Vein endothelial cell (primary cell): ENCODE data around the gene CNNM1. TPM values are rescaled to one million over a fixed set of nuclear protein-coding genes. Genes with fewer than 3 reads are reported as not detected.

Source experiments
- total RNA-seq: library from RNA; depleted of rRNA; stranded (reverse); fragments of >200 nt; gene quantifications from 2 replicates; pipeline ENCODE4 v1.2.3, GENCODE V29; 2012

Gene CNNM1
- under 0.01 and 0.10 TPM in 2 replicates for total RNA-seq

DNA sequence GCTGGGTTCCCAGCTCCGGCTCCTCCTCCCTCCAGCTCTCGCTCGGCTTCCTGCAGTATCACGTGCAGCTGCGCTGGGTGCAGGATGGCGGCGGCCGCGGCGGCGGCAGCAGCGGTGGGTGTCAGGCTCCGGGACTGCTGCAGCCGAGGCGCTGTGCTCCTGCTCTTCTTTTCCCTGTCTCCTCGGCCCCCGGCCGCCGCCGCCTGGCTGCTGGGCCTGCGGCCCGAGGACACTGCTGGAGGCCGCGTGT is at the start of gene CNNM1:
Gene CNNM1, plus strand, starts transcription at position 53 of the 250 bp plus-strand sequence. Its CDS starts 32 bp downstream, at position 85.

DNA sequence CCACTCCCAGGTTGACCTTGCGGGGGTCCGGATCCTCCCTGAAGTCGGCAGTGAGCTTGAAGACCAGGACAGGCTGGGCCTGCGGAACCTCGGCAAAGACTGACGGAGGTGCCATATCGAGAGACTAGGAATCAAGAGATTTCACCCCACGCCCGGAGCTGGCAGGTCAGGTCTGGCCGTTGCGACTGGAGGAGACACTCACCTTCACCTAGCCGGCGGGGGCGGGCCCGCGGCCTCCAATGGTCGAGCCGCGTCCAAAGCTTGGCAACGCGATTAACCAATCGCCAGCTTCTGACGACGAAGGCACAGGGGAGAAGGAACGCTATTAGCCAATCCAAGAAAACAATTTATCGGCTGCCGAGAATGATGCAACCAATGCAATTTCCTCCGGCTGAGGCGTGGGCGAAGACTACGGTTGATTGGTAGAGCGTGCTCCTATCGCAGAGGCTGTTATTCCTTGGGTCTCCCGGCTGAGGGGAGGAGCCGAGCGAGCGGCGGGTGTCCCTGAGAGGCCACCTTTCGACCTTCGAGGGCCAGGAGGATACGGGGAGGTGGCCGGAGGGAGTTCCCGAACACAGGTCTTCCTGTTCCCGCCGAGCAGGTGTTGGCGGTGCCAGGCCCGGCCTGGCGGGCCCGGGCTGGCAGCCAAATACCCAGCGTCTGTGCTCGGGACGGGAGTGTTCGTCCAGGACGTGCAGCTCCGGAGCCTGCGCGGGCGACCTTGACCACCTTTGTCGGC is 101.5 kb downstream of the CNNM1 start, which contains the start of gene GOT1:
Gene GOT1, minus strand, starts transcription at position 174 of the 739 bp plus-strand sequence. Its CDS starts 59 bp downstream, at position 115.

Other genes with a start within 250 kb of the CNNM1 start
- gene HPSE2, start 93.5 kb upstream of the CNNM1 start, total RNA-seq = under 0.01 TPM in 1 of 2 replicates, not detected in the other
- gene GOT1, start 101.3 kb downstream of the CNNM1 start, total RNA-seq = 20.3 and 23.2 TPM in 2 replicates
- not detected in 2 replicates for gene NKX2-3, start 203.6 kb downstream of the CNNM1 start, total RNA-seq